ENCODE results near the gene COMP. TPM values are rescaled to one million over a fixed set of nuclear protein-coding genes. Genes with fewer than 3 reads are reported as not detected.

Gene COMP
- total RNA-seq, 1 experiment from 2014 or later, result not detected

DNA sequence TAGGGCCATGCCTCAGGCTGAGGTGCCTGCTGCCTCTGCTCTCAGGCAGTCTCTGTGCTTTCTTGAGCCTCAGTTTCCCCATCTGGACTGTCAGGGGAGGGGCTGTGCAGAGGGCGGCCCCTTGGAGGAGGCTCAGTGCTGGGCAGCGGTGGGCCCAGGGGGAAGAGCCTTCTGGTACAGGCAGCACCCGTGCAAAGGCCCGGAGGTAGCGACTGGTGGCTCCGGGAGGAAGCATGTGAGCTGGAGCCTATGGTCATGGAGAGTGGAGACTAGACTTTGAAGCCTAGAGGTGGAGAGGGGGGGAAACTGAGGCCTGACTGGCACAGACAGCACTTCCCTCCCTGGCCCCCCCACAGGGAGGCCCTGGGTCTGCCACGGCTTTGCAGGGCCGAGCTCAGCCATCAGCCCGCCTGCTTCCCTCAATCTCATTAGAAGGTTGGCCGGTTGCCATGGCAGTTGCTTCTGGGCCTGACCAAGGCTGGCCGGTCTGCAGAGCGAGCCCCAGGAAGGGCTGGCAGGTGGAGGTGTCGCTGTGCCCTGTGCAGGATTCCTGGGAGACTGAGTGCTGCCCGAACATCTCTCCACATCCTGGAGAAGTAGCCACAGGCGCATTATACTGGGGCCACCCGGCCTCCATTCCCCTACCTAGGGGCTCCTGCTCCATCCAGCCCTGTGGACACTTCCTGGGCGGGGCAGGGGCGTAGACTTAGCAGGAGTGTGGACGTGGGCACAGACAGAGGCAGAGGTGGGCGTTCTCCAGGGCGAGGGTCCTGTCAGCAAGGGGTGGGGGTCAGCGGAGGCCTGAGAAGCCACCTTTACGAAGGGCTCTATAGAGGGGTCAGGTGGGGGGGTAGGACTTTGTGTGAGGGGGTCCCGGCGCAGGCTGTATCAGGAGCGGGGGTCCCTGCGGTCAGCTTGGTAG is 54.4 kb downstream of the COMP start:
- Histone ChIP-seq H3K4me1 (ENCODE audit: control insufficient read depth in 1 of 2, insufficient read depth in 2 of 2, low read length in 2 of 2) (peaks cover 0 to 3% of the 10 kb centered on the region in 2 experiments; a peak in 1 of 4 replicates), H3K27ac (ENCODE audit: low read depth, low read length) (no peak overlapping the region), H3K4me3 (replicated peaks in 1 of 2; ENCODE audit: low read depth in 1 of 2, low read length in 2 of 2) (no peak overlapping the region), H3K79me2 (ENCODE audit: insufficient read depth, low read length) (no peaks in the 10 kb centered on the region), H3K9ac (ENCODE audit: low read length) (no peak overlapping the region), H3K27me3 (ENCODE audit: insufficient read depth, low read length) (no peaks in the 10 kb centered on the region), H4K20me1 (ENCODE audit: insufficient read depth) (no peaks in the 10 kb centered on the region), H3K9me3 (ENCODE audit: control insufficient read depth in 1 of 2, insufficient read depth in 1 of 2, low read depth in 1 of 2, low read length in 2 of 2) (no peaks in the 10 kb centered on the region), H3K9me2 (ENCODE audit: insufficient read depth) (no peaks in the 10 kb centered on the region), H3K36me3 (ENCODE audit: control insufficient read depth in 1 of 2, insufficient read depth in 2 of 2, low read length in 2 of 2) (no peaks in the 10 kb centered on the region), H3K4me2 (ENCODE audit: low read length) (no peak overlapping the region), H2AFZ (ENCODE audit: low read depth, low read length, poor library complexity, severe bottlenecking) (no peak overlapping the region)
- TF ChIP-seq, protein P1, sequence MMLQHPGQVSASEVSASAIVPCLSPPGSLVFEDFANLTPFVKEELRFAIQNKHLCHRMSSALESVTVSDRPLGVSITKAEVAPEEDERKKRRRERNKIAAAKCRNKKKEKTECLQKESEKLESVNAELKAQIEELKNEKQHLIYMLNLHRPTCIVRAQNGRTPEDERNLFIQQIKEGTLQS (IDR thresholded peaks at IDR 0.05), result no peak
- TF ChIP-seq, protein P2, sequence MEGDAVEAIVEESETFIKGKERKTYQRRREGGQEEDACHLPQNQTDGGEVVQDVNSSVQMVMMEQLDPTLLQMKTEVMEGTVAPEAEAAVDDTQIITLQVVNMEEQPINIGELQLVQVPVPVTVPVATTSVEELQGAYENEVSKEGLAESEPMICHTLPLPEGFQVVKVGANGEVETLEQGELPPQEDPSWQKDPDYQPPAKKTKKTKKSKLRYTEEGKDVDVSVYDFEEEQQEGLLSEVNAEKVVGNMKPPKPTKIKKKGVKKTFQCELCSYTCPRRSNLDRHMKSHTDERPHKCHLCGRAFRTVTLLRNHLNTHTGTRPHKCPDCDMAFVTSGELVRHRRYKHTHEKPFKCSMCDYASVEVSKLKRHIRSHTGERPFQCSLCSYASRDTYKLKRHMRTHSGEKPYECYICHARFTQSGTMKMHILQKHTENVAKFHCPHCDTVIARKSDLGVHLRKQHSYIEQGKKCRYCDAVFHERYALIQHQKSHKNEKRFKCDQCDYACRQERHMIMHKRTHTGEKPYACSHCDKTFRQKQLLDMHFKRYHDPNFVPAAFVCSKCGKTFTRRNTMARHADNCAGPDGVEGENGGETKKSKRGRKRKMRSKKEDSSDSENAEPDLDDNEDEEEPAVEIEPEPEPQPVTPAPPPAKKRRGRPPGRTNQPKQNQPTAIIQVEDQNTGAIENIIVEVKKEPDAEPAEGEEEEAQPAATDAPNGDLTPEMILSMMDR (IDR thresholded peaks at IDR 0.05 in 2 of 3, conservative IDR thresholded peaks at IDR 0.05 in 1 of 3; ENCODE audit: borderline replicate concordance in 1 of 3, insufficient read depth in 1 of 3, low read depth in 2 of 3, low read length in 2 of 3), result no peak
- TF ChIP-seq EZH2phosphoT487 (IDR thresholded peaks at IDR 0.05; ENCODE audit: borderline replicate concordance), result no peak
- TF ChIP-seq ELF1 (IDR thresholded peaks at IDR 0.05; ENCODE audit: borderline replicate concordance, low read depth), result no peak
- no peak for TF ChIP-seq POLR2A (IDR thresholded peaks at IDR 0.05; ENCODE audit: borderline replicate concordance, extremely low read depth, insufficient read depth, insufficient read length)
- TF ChIP-seq RAD21 (IDR thresholded peaks at IDR 0.05; ENCODE audit: low read depth), result no peak
- TF ChIP-seq, protein P3, sequence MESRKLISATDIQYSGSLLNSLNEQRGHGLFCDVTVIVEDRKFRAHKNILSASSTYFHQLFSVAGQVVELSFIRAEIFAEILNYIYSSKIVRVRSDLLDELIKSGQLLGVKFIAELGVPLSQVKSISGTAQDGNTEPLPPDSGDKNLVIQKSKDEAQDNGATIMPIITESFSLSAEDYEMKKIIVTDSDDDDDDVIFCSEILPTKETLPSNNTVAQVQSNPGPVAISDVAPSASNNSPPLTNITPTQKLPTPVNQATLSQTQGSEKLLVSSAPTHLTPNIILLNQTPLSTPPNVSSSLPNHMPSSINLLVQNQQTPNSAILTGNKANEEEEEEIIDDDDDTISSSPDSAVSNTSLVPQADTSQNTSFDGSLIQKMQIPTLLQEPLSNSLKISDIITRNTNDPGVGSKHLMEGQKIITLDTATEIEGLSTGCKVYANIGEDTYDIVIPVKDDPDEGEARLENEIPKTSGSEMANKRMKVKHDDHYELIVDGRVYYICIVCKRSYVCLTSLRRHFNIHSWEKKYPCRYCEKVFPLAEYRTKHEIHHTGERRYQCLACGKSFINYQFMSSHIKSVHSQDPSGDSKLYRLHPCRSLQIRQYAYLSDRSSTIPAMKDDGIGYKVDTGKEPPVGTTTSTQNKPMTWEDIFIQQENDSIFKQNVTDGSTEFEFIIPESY (IDR thresholded peaks at IDR 0.05; ENCODE audit: extremely low read depth, insufficient replicate concordance, low read length), result no peak
- no peak for TF ChIP-seq SP1 (IDR thresholded peaks at IDR 0.05; ENCODE audit: low read depth)
- TF ChIP-seq ZNF274 (IDR thresholded peaks at IDR 0.05; ENCODE audit: low read depth, low read length), result no peak
- no peak for TF ChIP-seq YY1 (IDR thresholded peaks at IDR 0.05; ENCODE audit: extremely low read depth, insufficient replicate concordance, low read depth, low read length)
- no peak for TF ChIP-seq JUND (IDR thresholded peaks at IDR 0.05)
- TF ChIP-seq TCF7L2 (IDR thresholded peaks at IDR 0.05; ENCODE audit: borderline replicate concordance, extremely low read depth, insufficient read depth, insufficient read length), result no peak
- no peak for TF ChIP-seq FOSL1 (IDR thresholded peaks at IDR 0.05; ENCODE audit: low read depth)
- TF ChIP-seq SRF (IDR thresholded peaks at IDR 0.05; ENCODE audit: low read depth), result no peak
- BruUV-seq (replicated peaks), result no TSS peak
- no peak for ATAC-seq
- no peak for DNase-seq (ENCODE audit: low read depth, low spot score)
- ChIA-PET CTCF (no interaction called here), RAD21 (ENCODE audit: low non-redundant PET in 1 of 2, low total read pairs in 2 of 2, uncharacterized antibody in 2 of 2, unreplicated experiment in 2 of 2) (no interaction called here), POLR2A (no interaction called here)
- intact Hi-C loops (cut with micrococcal nuclease), result no loop called here

All from HCT116 (cell line).